ENCODE results near the gene PCDHGA1.
A peak's percentile ranks its signal among the peaks of the same experiment; 100 is the strongest.

Gene PCDHGA1

GRCh38 chr5:141441571-141442170, 111.4 kb downstream of the PCDHGA1 start:
- DNase-seq (ENCODE audit: low spot score): no peak

GRCh38 chr5:141465351-141465750, 135.0 kb downstream of the PCDHGA1 start:
- DNase-seq (ENCODE audit: low spot score): no peak

GRCh38 chr5:141475625-141476131, 145.4 kb downstream of the PCDHGA1 start, which contains the start of gene PCDHGC3:
Gene PCDHGC3 (plus strand): TSS chr5:141475966. CDS start chr5:141476117, 151 bp downstream.
- DNase-seq (ENCODE audit: low spot score): peak; percentile 95

GRCh38 chr5:141476132-141476911, 146.0 kb downstream of the PCDHGA1 start:
- peak; percentile 90 for DNase-seq (ENCODE audit: low spot score)

GRCh38 chr5:141477044-141477575, 146.8 kb downstream of the PCDHGA1 start:
- no peak for DNase-seq (ENCODE audit: low spot score)

- DNase-seq (ENCODE audit: low spot score): no peak
Measured at GRCh38 chr5:141477815-141478214, 147.5 kb downstream of the PCDHGA1 start.

GRCh38 chr5:141478321-141478945, 148.1 kb downstream of the PCDHGA1 start:
- DNase-seq (ENCODE audit: low spot score): no peak

- DNase-seq (ENCODE audit: low spot score): no peak
Measured at GRCh38 chr5:141479776-141480175, 149.5 kb downstream of the PCDHGA1 start.

- DNase-seq (ENCODE audit: low spot score): no peak
Measured at GRCh38 chr5:141483902-141484301, 153.6 kb downstream of the PCDHGA1 start.

GRCh38 chr5:141484310-141484640, 154.0 kb downstream of the PCDHGA1 start:
- no peak for DNase-seq (ENCODE audit: low spot score)

GRCh38 chr5:141484641-141485311, 154.5 kb downstream of the PCDHGA1 start, which contains the start of gene PCDHGC4:
Gene PCDHGC4 (plus strand): TSS chr5:141485030. CDS start chr5:141485174, 144 bp downstream.
- DNase-seq (ENCODE audit: low spot score): no peak

GRCh38 chr5:141485321-141486055, 155.2 kb downstream of the PCDHGA1 start:
- no peak for DNase-seq (ENCODE audit: low spot score)

- DNase-seq (ENCODE audit: low spot score): no peak
Measured at GRCh38 chr5:141486091-141486490, 155.8 kb downstream of the PCDHGA1 start.

GRCh38 chr5:141487131-141487530, 156.8 kb downstream of the PCDHGA1 start:
- DNase-seq (ENCODE audit: low spot score): no peak

GRCh38 chr5:141488591-141489561, 158.6 kb downstream of the PCDHGA1 start, which contains the start of gene PCDHGC5:
Gene PCDHGC5 (plus strand): TSS chr5:141489081. CDS start chr5:141489241, 160 bp downstream.
- DNase-seq (ENCODE audit: low spot score): no peak

- no peak for DNase-seq (ENCODE audit: low spot score)
Measured at GRCh38 chr5:141489841-141490240, 159.5 kb downstream of the PCDHGA1 start.

- no peak for DNase-seq (ENCODE audit: low spot score)
Measured at GRCh38 chr5:141490271-141490670, 160.0 kb downstream of the PCDHGA1 start.

GRCh38 chr5:141490771-141491170, 160.5 kb downstream of the PCDHGA1 start:
- DNase-seq (ENCODE audit: low spot score): no peak

GRCh38 chr5:141491323-141492167, 161.2 kb downstream of the PCDHGA1 start:
- DNase-seq (ENCODE audit: low spot score): no peak

Data from left forelimb (tissue), 1 donor.